ENCODE measurements around the gene BLVRB.

BLVRB gene

DNA sequence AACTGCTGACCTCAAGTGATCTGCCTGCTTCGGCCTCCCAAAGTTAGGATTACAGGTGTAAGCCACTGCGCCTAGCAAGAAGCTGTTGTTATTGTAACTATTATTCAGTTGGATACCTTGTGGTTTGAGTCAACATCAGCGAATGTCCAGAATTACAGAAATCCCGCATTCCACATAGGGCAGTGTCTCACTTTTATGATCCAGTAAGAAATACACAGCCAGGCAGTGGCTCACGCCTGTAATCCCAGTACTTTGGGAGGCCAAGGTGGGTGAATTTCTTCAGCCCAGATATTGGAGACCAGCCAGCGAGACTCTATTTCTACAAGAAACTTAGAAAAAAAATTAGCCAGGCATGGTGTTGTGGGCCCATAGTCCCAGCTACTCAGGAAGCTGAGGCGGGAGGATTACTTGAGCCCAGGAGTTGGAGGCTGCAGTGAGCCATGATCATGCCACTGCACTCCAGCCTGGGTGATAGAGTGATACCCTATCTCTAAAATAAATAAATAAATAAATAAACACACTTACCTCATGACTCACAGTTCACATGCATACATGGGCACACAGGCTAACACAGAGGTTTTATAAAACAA lies 45.1 kb upstream of the BLVRB start:
- in situ Hi-C loops (cut with HindIII; ENCODE audit: low sequenced_read_pairs) = no loop called here
- DNase-seq (ENCODE audit: low read depth, low spot score) = peak; percentile 29
- no peak overlapping the region for H3K4me3 ChIP-seq (ENCODE audit: low read depth, low read length)
- TF ChIP-seq CTCF (IDR thresholded peaks at IDR 0.05; ENCODE audit: low read depth, low read length) = no peak

- DNase-seq (ENCODE audit: low read depth, low spot score) = no peak
- H3K4me3 ChIP-seq (ENCODE audit: low read depth, low read length) = no peak overlapping the region
- in situ Hi-C loops (cut with HindIII; ENCODE audit: low sequenced_read_pairs) = no loop called here
- no peak for TF ChIP-seq CTCF (IDR thresholded peaks at IDR 0.05; ENCODE audit: low read depth, low read length)
Measured at GRCh38 chr19:40508739-40509260, 43.3 kb upstream of the BLVRB start.

- no peak for DNase-seq (ENCODE audit: low read depth, low spot score)
- no peak overlapping the region for H3K4me3 ChIP-seq (ENCODE audit: low read depth, low read length)
- in situ Hi-C loops (cut with HindIII; ENCODE audit: low sequenced_read_pairs) = no loop called here
- no peak for TF ChIP-seq CTCF (IDR thresholded peaks at IDR 0.05; ENCODE audit: low read depth, low read length)
Measured at GRCh38 chr19:40507892-40508291, 42.3 kb upstream of the BLVRB start.

DNA sequence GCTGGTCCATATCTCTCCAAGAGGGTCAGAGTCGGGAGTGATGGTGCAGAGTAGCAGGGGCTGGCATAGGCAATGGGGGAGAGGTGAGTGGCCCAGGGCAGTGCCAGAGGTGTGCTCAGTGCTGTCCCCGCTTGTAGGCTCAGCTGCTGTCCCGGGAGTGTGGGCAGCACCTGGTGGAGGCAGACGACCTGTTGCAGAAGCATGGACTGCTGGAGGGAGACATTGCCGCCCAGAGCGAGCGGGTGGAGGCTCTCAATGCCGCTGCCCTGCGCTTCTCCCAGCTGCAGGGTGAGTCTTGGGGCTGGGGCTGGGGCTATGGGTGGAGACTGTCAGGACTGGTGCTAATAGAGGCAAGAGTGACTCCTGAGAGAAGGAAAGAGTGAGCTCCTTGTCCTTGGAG lies 40.6 kb upstream of the BLVRB start:
- TF ChIP-seq CTCF (IDR thresholded peaks at IDR 0.05; ENCODE audit: low read depth, low read length) = no peak
- in situ Hi-C loops (cut with HindIII; ENCODE audit: low sequenced_read_pairs) = no loop called here
- DNase-seq (ENCODE audit: low read depth, low spot score) = no peak
- no peak overlapping the region for H3K4me3 ChIP-seq (ENCODE audit: low read depth, low read length)

DNA sequence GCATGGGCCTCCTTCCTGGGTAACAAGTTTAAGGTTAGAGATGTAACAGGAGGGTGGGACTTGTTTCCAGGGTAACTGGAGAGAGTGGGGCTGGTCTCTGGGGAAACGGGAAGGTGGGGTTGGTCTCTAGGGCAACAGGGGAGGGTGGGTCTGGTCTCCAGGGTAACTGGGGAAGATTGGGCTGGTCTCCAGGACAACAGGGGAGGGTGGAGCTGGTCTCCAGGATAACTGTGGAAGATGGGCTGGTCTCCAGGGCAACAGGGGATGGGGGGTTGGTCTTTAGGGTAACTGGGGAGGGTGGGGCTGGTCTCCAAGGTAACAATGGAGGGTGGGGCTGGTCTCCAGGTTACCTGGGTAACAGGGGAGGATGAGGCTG lies 37.8 kb upstream of the BLVRB start:
- in situ Hi-C loops (cut with HindIII; ENCODE audit: low sequenced_read_pairs) = no loop called here

DNA sequence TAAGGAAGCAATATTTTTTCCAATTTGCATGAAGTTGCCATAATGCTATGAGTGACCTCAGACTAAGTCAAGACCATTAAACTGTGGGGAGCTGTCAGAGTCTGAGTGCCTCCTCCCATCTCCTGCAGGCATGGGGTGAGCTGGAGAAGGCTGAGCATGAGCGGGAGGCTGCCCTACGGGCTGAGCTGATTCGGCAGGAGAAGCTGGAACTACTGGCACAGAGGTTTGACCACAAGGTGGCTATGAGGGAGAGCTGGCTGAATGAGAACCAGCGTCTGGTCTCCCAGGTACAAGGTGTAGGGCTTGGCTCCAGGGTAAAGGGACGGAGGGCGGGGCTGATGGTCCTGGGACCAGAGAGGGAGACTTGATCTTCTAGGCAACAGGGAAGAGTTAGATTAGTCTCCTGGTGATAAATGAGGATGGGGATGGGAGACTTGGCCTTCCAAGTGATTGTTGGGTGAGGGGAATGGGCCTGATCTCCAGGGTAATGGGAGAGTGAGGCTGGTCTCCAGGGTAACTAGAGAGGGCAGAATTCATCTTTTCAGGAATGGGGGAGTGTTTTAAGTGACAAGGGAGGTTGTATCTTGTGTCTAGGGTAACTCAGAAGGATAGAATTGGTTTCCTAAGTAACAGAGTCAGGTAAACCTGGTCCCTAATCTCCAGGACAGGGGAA lies 37.2 kb upstream of the BLVRB start:
- no peak overlapping the region for H3K4me3 ChIP-seq (ENCODE audit: low read depth, low read length)
- in situ Hi-C loops (cut with HindIII; ENCODE audit: low sequenced_read_pairs) = no loop called here
- no peak for DNase-seq (ENCODE audit: low read depth, low spot score)
- TF ChIP-seq CTCF (IDR thresholded peaks at IDR 0.05; ENCODE audit: low read depth, low read length) = peak; percentile 6

More for the DNA sequence above, 37.8 kb upstream of the BLVRB start:
- DNase-seq (ENCODE audit: low read depth, low spot score) = no peak
- no peak overlapping the region for H3K4me3 ChIP-seq (ENCODE audit: low read depth, low read length)
- no peak for TF ChIP-seq CTCF (IDR thresholded peaks at IDR 0.05; ENCODE audit: low read depth, low read length)

All from astrocyte of the spinal cord (primary cell).